Measurements from ENCODE around the gene HEPHL1.
"Not testable (repeated sequence)": the region's sequence is repeated elsewhere in the genome, so short reads cannot be mapped to it uniquely, and the experiment has no call there.

Gene HEPHL1

GRCh38 chr11:94112206-94112953 lies 91.2 kb downstream of the HEPHL1 start:
- H3K4me3 ChIP-seq (ENCODE audit: low read depth in 1 of 2, low read length in 1 of 2), result no peak overlapping the region
- no peaks in the 10 kb centered on the region for H3K36me3 ChIP-seq
- H3K9me3 ChIP-seq, result no peaks in the 10 kb centered on the region
- H3K27ac ChIP-seq, result no peak overlapping the region
- no peaks in the 10 kb centered on the region for H3K27me3 ChIP-seq
- H3K4me1 ChIP-seq (ENCODE audit: control insufficient read depth in 1 of 2, insufficient read depth in 1 of 2, low read depth in 1 of 2, low read length in 1 of 2), result no peaks in the 10 kb centered on the region
- TF ChIP-seq CTCF (IDR thresholded peaks at IDR 0.05), result no peak

- Histone ChIP-seq H3K4me1 (ENCODE audit: control insufficient read depth in 1 of 2, insufficient read depth in 1 of 2, low read depth in 1 of 2, low read length in 1 of 2) (no peaks in the 10 kb centered on the region), H3K27ac (no peak overlapping the region), H3K27me3 (no peaks in the 10 kb centered on the region), H3K36me3 (no peaks in the 10 kb centered on the region), H3K4me3 (ENCODE audit: low read depth in 1 of 2, low read length in 1 of 2) (no peak overlapping the region), H3K9me3 (no peaks in the 10 kb centered on the region)
- TF ChIP-seq CTCF (IDR thresholded peaks at IDR 0.05), result no peak
Measured at GRCh38 chr11:94117197-94117574, 96.0 kb downstream of the HEPHL1 start.

GRCh38 chr11:94117871-94118270 lies 96.7 kb downstream of the HEPHL1 start:
- Histone ChIP-seq H3K36me3 (no peaks in the 10 kb centered on the region), H3K9me3 (no peaks in the 10 kb centered on the region), H3K4me1 (ENCODE audit: control insufficient read depth in 1 of 2, insufficient read depth in 1 of 2, low read depth in 1 of 2, low read length in 1 of 2) (no peaks in the 10 kb centered on the region), H3K4me3 (ENCODE audit: low read depth in 1 of 2, low read length in 1 of 2) (no peak overlapping the region), H3K27me3 (no peaks in the 10 kb centered on the region), H3K27ac (no peak overlapping the region)
- no peak for TF ChIP-seq CTCF (IDR thresholded peaks at IDR 0.05)

- not testable (repeated sequence) for H3K27me3 ChIP-seq; H3K4me3 ChIP-seq (ENCODE audit: low read depth in 1 of 2, low read length in 1 of 2); H3K4me1 ChIP-seq (ENCODE audit: control insufficient read depth in 1 of 2, insufficient read depth in 1 of 2, low read depth in 1 of 2, low read length in 1 of 2); H3K36me3 ChIP-seq; H3K9me3 ChIP-seq; H3K27ac ChIP-seq
Measured at GRCh38 chr11:94119676-94120075, 98.5 kb downstream of the HEPHL1 start.

- not testable (repeated sequence) for H3K4me3 ChIP-seq (ENCODE audit: low read depth in 1 of 2, low read length in 1 of 2); H3K9me3 ChIP-seq; H3K27me3 ChIP-seq; H3K27ac ChIP-seq; H3K36me3 ChIP-seq; H3K4me1 ChIP-seq (ENCODE audit: control insufficient read depth in 1 of 2, insufficient read depth in 1 of 2, low read depth in 1 of 2, low read length in 1 of 2)
Measured at GRCh38 chr11:94120516-94120915, 99.4 kb downstream of the HEPHL1 start.

- Histone ChIP-seq H3K4me1 (ENCODE audit: control insufficient read depth in 1 of 2, insufficient read depth in 1 of 2, low read depth in 1 of 2, low read length in 1 of 2) (no peaks in the 10 kb centered on the region), H3K4me3 (ENCODE audit: low read depth in 1 of 2, low read length in 1 of 2) (no peak overlapping the region), H3K36me3 (no peaks in the 10 kb centered on the region), H3K27me3 (no peaks in the 10 kb centered on the region), H3K9me3 (no peaks in the 10 kb centered on the region), H3K27ac (no peak overlapping the region)
- no peak for TF ChIP-seq CTCF (IDR thresholded peaks at IDR 0.05)
Measured at GRCh38 chr11:94120946-94121345, 99.8 kb downstream of the HEPHL1 start.
